GM13977 (cell line): Measurements from ENCODE around the gene TBPL1.
A peak's percentile ranks its signal among the peaks of the same experiment; 100 is the strongest.

Source experiments
- DNase-seq: peaks from one replicate; pipeline ENCODE4 v3.0.0; 2012; ENCODE audit warnings: low spot score
- CTCF ChIP-seq: IDR thresholded peaks from 2 replicates; pipeline ENCODE4 v1.5.1; 2012; ENCODE audit warnings: mild to moderate bottlenecking, control low read depth; ENCODE audit not compliant: insufficient read depth; ENCODE audit errors: extremely low read depth, missing control alignments
- in situ Hi-C: fragments of 300-500 bp; cut with MboI; formaldehyde crosslinking; loops from one replicate; pipeline ENCODE4 v1.12.0; 2022; ENCODE audit warnings: low sequenced_read_pairs, low pct_unique_long_range_greater_than_20kb, mixed read lengths, inconsistent platforms; ENCODE audit not compliant: unreplicated experiment

Gene TBPL1

GRCh38 chr6:133952815-133953633 is at the start of gene TBPL1:
TBPL1 (plus strand) TSS chr6:133953224; CDS start chr6:133980126, 26,902 bp downstream.
- peak; percentile 93 for DNase-seq
- in situ Hi-C loops, result no loop called here

GRCh38 chr6:133903855-133904254 is 49.2 kb upstream of the TBPL1 start:
- DNase-seq, result no peak
- in situ Hi-C loops, result no loop called here
- TF ChIP-seq CTCF, result no peak

More at GRCh38 chr6:133952815-133953633, at the start of gene TBPL1:
- no peak for TF ChIP-seq CTCF

- DNase-seq, result no peak
- in situ Hi-C loops, result no loop called here
- no peak for TF ChIP-seq CTCF
These were observed 47.0 kb upstream of the TBPL1 start for GRCh38 chr6:133906050-133906449.

GRCh38 chr6:133916650-133917151 is 36.3 kb upstream of the TBPL1 start:
- peak; percentile 45 for DNase-seq
- in situ Hi-C loops, result no loop called here
- peak; percentile 97 for TF ChIP-seq CTCF

- in situ Hi-C loops, result no loop called here
- no peak for TF ChIP-seq CTCF
These were observed 35.2 kb upstream of the TBPL1 start for GRCh38 chr6:133917781-133918180.

GRCh38 chr6:133918208-133918930 is 34.7 kb upstream of the TBPL1 start:
- in situ Hi-C loops, result no loop called here
- no peak for DNase-seq
- TF ChIP-seq CTCF, result no peak

More at GRCh38 chr6:133917781-133918180, 35.2 kb upstream of the TBPL1 start:
- DNase-seq, result no peak
